H1 (cell line): ENCODE measurements around the gene PHF3. TPM values are rescaled to one million over a fixed set of nuclear protein-coding genes. Genes with fewer than 3 reads are reported as not detected.

Experiments used
- CTCF ChIA-PET: fragments of 300-600 bp; sonication (Branson Sonifier 250); formaldehyde crosslinking; loops from one replicate; lab custom pipeline; 2021; ENCODE audit not compliant: partially characterized antibody; lab: Charles Lee
- POLR2A ChIA-PET: fragments of 300-600 bp; sonication (Branson Sonifier 250); formaldehyde crosslinking; loops from one replicate; lab custom pipeline; 2021; ENCODE audit warnings: inconsistent platforms; ENCODE audit not compliant: partially characterized antibody; lab: Charles Lee
- DNase-seq, 2 experiments: peaks; one replicate each; pipeline versions ENCODE4 v3.0.0 to v3.0.0-alpha.2; 2010 to 2022; ENCODE audit warnings: low spot score in 2 of 2, low read depth in 1 of 2, mixed read lengths in 1 of 2
- FAIRE-seq: peaks from 2 replicates; lab custom pipeline; 2011; peaks lifted over from hg19 to GRCh38; lab: Jason Lieb, UNC
- H2AFZ ChIP-seq: 2 replicates; pipeline ENCODE4 v1.8.1; 2012; ENCODE audit warnings: low read length, inconsistent platforms
- H2AK5ac ChIP-seq: 2 replicates; pipeline ENCODE4 v1.6.1; 2013; ENCODE audit warnings: low read depth, low read length
- H2BK120ac ChIP-seq: replicated peaks from 2 replicates; pipeline ENCODE3; 2013; ENCODE audit warnings: low read depth, low read length, inconsistent platforms
- H2BK12ac ChIP-seq: 2 replicates; pipeline ENCODE4 v1.6.1; 2013; ENCODE audit warnings: low read depth, low read length
- H2BK15ac ChIP-seq: 2 replicates; pipeline ENCODE4 v1.6.1; 2013; ENCODE audit warnings: low read length
- H2BK20ac ChIP-seq: 2 replicates; pipeline ENCODE4 v1.6.1; 2013; ENCODE audit warnings: low read length
- H2BK5ac ChIP-seq: 2 replicates; pipeline ENCODE4 v1.6.1; 2013; ENCODE audit warnings: low read depth, low read length
- H3K14ac ChIP-seq: 2 replicates; pipeline ENCODE4 v1.6.1; 2013; ENCODE audit warnings: inconsistent platforms; ENCODE audit not compliant: insufficient read length
- H3K18ac ChIP-seq: 2 replicates; pipeline ENCODE4 v1.6.1; 2013; ENCODE audit warnings: low read length; ENCODE audit errors: extremely low read depth
- H3K23ac ChIP-seq: 2 replicates; pipeline ENCODE4 v1.6.1; 2013; ENCODE audit warnings: inconsistent platforms; ENCODE audit not compliant: insufficient read length
- H3K23me2 ChIP-seq: 2 replicates; pipeline ENCODE4 v1.6.1; 2013; ENCODE audit warnings: low read depth, low read length
- H3K27ac ChIP-seq: 2 replicates; pipeline ENCODE4 v1.6.1; 2011; ENCODE audit warnings: low read depth, low read length, inconsistent platforms
- H3K27me3 ChIP-seq, 4 experiments: replicated peaks in 1 of 4; 1 replicate in 1 of 4; 2 replicates in 3 of 4; pipeline versions ENCODE4 v1.6.1 to v1.8.1; 2011 to 2013; ENCODE audit warnings: low read length in 3 of 4, mild to moderate bottlenecking in 3 of 4, inconsistent platforms in 2 of 4, mixed read lengths in 2 of 4, moderate library complexity in 1 of 4; ENCODE audit not compliant: control insufficient read depth in 3 of 4, insufficient read depth in 3 of 4; ENCODE audit errors: extremely low read depth in 1 of 4
- H3K36me3 ChIP-seq, 4 experiments: 2 replicates each; pipeline versions ENCODE4 v1.6.1 to v1.8.1; 2011 to 2013; ENCODE audit warnings: mild to moderate bottlenecking in 4 of 4, low read length in 3 of 4, moderate library complexity in 2 of 4, control low read depth in 1 of 4, inconsistent platforms in 1 of 4; ENCODE audit not compliant: insufficient read depth in 4 of 4, control insufficient read depth in 2 of 4
- H3K4ac ChIP-seq: replicated peaks from 2 replicates; pipeline ENCODE3; 2013; ENCODE audit warnings: low read length, low read depth, mixed read lengths, inconsistent platforms; ENCODE audit not compliant: insufficient read length
- H3K4me1 ChIP-seq, 4 experiments: replicated peaks in 1 of 4; 1 replicate in 1 of 4; 2 replicates in 3 of 4; pipeline versions ENCODE4 v1.6.1 to v1.8.1; 2011 to 2013; ENCODE audit warnings: low read length in 3 of 4, inconsistent platforms in 2 of 4, mixed read lengths in 1 of 4; ENCODE audit not compliant: insufficient read depth in 4 of 4, control insufficient read depth in 3 of 4
- H3K4me2 ChIP-seq, 2 experiments: 2 replicates each; pipeline versions ENCODE4 v1.6.1 to v1.8.1; 2011 to 2013; ENCODE audit warnings: low read depth in 2 of 2, low read length in 2 of 2, control low read depth in 1 of 2, inconsistent platforms in 1 of 2, mild to moderate bottlenecking in 1 of 2; ENCODE audit not compliant: insufficient read depth in 1 of 2
- H3K4me3 ChIP-seq, 4 experiments: fragments of 200-600, 300-600 bp in 1 of 4; sonication (generic), shearing (Covaris generic), sonication (Bioruptor Twin) in 1 of 4; 2 replicates each; pipeline versions ENCODE4 v1.5.1 to v1.8.1; 2011 to 2016; ENCODE audit warnings: low read length in 4 of 4, low read depth in 3 of 4, control low read depth in 2 of 4, inconsistent platforms in 2 of 4, mild to moderate bottlenecking in 2 of 4, mixed read lengths in 1 of 4, moderate library complexity in 1 of 4; ENCODE audit not compliant: insufficient read depth in 2 of 4; ENCODE audit errors: extremely low read depth in 1 of 4
- H3K56ac ChIP-seq: replicated peaks from 2 replicates; pipeline ENCODE3; 2013; ENCODE audit warnings: low read depth, mild to moderate bottlenecking, mixed read lengths, low read length, inconsistent platforms; ENCODE audit not compliant: insufficient read length
- H3K79me1 ChIP-seq: 2 replicates; pipeline ENCODE4 v1.6.1; 2013; ENCODE audit warnings: low read depth, low read length, control low read depth
- H3K79me2 ChIP-seq, 2 experiments: 2 replicates each; pipeline versions ENCODE4 v1.6.1 to v1.8.1; 2012 to 2013; ENCODE audit warnings: low read length in 2 of 2, mild to moderate bottlenecking in 2 of 2, inconsistent platforms in 1 of 2; ENCODE audit not compliant: insufficient read depth in 2 of 2, control insufficient read depth in 1 of 2
- H3K9ac ChIP-seq, 4 experiments: replicated peaks in 1 of 4; 1 replicate in 1 of 4; 2 replicates in 3 of 4; pipeline versions ENCODE4 v1.6.1 to v1.8.1; 2011 to 2013; ENCODE audit warnings: low read depth in 3 of 4, low read length in 3 of 4, control low read depth in 2 of 4, mild to moderate bottlenecking in 2 of 4, moderate library complexity in 2 of 4, inconsistent platforms in 1 of 4; ENCODE audit errors: extremely low read depth in 1 of 4
- H3K9me3 ChIP-seq, 2 experiments: 2 replicates each; pipeline versions ENCODE4 v1.6.1 to v1.8.1; 2012 to 2013; ENCODE audit warnings: mild to moderate bottlenecking in 2 of 2, moderate library complexity in 2 of 2, control low read depth in 1 of 2, inconsistent platforms in 1 of 2, low read depth in 1 of 2, low read length in 1 of 2, mixed read lengths in 1 of 2; ENCODE audit not compliant: insufficient read depth in 2 of 2
- H4K20me1 ChIP-seq, 2 experiments: replicated peaks in 1 of 2; 2 replicates each; pipeline versions ENCODE3 to v1.8.1; 2011 to 2013; ENCODE audit warnings: inconsistent platforms in 2 of 2, low read length in 2 of 2, mild to moderate bottlenecking in 1 of 2; ENCODE audit not compliant: insufficient read depth in 2 of 2, control insufficient read depth in 1 of 2
- H4K5ac ChIP-seq: 2 replicates; pipeline ENCODE4 v1.6.1; 2013; ENCODE audit warnings: low read length, low read depth, mixed read lengths, inconsistent platforms; ENCODE audit not compliant: insufficient read length
- H4K8ac ChIP-seq: 2 replicates; pipeline ENCODE4 v1.8.0; 2013; ENCODE audit warnings: mild to moderate bottlenecking, moderate library complexity, low read length, inconsistent platforms; ENCODE audit not compliant: insufficient read depth; ENCODE audit errors: extremely low read depth
- H4K91ac ChIP-seq: replicated peaks from 2 replicates; pipeline ENCODE3; 2013; ENCODE audit warnings: low read length, mixed read lengths, inconsistent platforms; ENCODE audit not compliant: insufficient read length
- WGBS, 2 experiments: shearing (Covaris generic) in 1 of 2; methylation state at CpG; one replicate each; pipeline versions ENCODE4 v1.1.6 to v1.1.7; 2013 to 2015; ENCODE audit warnings: low lambda C conversion rate in 2 of 2, mixed read lengths in 2 of 2, inconsistent platforms in 1 of 2, low coverage in 1 of 2, missing lambda C conversion rate in 1 of 2; ENCODE audit not compliant: insufficient replicate concordance in 2 of 2, insufficient coverage in 1 of 2, insufficient read length in 1 of 2; ENCODE audit errors: extremely low coverage in 1 of 2, missing lambda C conversion rate in 1 of 2; 5-methylcytosine and 5-hydroxymethylcytosine counted together
- long read RNA-seq, 2 experiments: library from RNA in 1 of 2; library from capped mRNA in 1 of 2; stranded (forward); transcript quantifications; one replicate each; pipeline ENCODE4 v2.0.0, GENCODE V29; 2021; ENCODE audit warnings: inconsistent platforms in 1 of 2
- polyA minus RNA-seq, 3 experiments: library from RNA; depleted of rRNA, polyadenylated mRNA; stranded (reverse); fragments of >200 nt; gene quantifications; 1 replicate in 2 of 3; 2 replicates in 1 of 3; pipeline ENCODE4 v1.2.3, GENCODE V29; 2011
- polyA plus RNA-seq, 7 experiments: library from polyadenylated mRNA; depleted of rRNA in 3 of 7; stranded (reverse) in 5 of 7; unstranded in 2 of 7; fragments of >200 nt in 5 of 7; fragments of 200-250 nt in 2 of 7; gene quantifications; 1 replicate in 5 of 7; 2 replicates in 1 of 7; 4 replicates in 1 of 7; pipeline versions ENCODE4 v1.2.1 to v1.2.3, GENCODE V29; 2011 to 2013; ENCODE audit warnings: missing spikeins in 2 of 7, mixed read lengths in 2 of 7
- total RNA-seq: library from RNA; stranded (reverse); fragmentation: NEBNext Ultra II Directional; extraction: Animal tissue kit (Norgen Biotek cat#: 25700); gene quantifications from 2 replicates; pipeline ENCODE4 v1.2.1, GENCODE V29; 2021

The PHF3 gene, protein sequence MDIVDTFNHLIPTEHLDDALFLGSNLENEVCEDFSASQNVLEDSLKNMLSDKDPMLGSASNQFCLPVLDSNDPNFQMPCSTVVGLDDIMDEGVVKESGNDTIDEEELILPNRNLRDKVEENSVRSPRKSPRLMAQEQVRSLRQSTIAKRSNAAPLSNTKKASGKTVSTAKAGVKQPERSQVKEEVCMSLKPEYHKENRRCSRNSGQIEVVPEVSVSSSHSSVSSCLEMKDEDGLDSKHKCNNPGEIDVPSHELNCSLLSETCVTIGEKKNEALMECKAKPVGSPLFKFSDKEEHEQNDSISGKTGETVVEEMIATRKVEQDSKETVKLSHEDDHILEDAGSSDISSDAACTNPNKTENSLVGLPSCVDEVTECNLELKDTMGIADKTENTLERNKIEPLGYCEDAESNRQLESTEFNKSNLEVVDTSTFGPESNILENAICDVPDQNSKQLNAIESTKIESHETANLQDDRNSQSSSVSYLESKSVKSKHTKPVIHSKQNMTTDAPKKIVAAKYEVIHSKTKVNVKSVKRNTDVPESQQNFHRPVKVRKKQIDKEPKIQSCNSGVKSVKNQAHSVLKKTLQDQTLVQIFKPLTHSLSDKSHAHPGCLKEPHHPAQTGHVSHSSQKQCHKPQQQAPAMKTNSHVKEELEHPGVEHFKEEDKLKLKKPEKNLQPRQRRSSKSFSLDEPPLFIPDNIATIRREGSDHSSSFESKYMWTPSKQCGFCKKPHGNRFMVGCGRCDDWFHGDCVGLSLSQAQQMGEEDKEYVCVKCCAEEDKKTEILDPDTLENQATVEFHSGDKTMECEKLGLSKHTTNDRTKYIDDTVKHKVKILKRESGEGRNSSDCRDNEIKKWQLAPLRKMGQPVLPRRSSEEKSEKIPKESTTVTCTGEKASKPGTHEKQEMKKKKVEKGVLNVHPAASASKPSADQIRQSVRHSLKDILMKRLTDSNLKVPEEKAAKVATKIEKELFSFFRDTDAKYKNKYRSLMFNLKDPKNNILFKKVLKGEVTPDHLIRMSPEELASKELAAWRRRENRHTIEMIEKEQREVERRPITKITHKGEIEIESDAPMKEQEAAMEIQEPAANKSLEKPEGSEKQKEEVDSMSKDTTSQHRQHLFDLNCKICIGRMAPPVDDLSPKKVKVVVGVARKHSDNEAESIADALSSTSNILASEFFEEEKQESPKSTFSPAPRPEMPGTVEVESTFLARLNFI (N-terminal part only)
- 69.3 and 70.9 TPM in 2 replicates for total RNA-seq
- 6.5 and 10.1 TPM in 2 replicates for polyA plus RNA-seq (2011; rRNA removed)
- polyA plus RNA-seq (2011; cell fraction: cytosol; rRNA removed), result 14.1 TPM
- 19.3 TPM for polyA plus RNA-seq (2011; cell fraction: nucleus; rRNA removed)
- 18.2 to 36.0 TPM (median 23.5 TPM) in 4 replicates for polyA plus RNA-seq (2012, experiment 1 of 2)
- 0.94 TPM for polyA plus RNA-seq (2012, experiment 2 of 2)
- 35.3 TPM for polyA plus RNA-seq (2013, experiment 1 of 2)
- 34.5 TPM for polyA plus RNA-seq (2013, experiment 2 of 2)
- polyA minus RNA-seq (2011; rRNA and poly(A)+ RNA removed), result 35.0 and 43.7 TPM in 2 replicates
- 38.8 TPM for polyA minus RNA-seq (2011; cell fraction: cytosol; rRNA and poly(A)+ RNA removed)
- polyA minus RNA-seq (2011; cell fraction: nucleus; rRNA and poly(A)+ RNA removed), result 162 TPM
- long read RNA-seq, experiment 1, partial matches to known transcripts, result 2 of 37 reads
- long read RNA-seq, experiment 1, other reads (novel, unspliced or antisense), result 35 of 37 reads
- long read RNA-seq, experiment 2, partial matches to known transcripts, result 12 of 20 reads
- long read RNA-seq, experiment 2, other reads (novel, unspliced or antisense), result 8 of 20 reads

GRCh38 chr6:63635588-63636517, at the start of gene PHF3:
TSS of gene PHF3 (plus strand) at chr6:63635802. CDS start at chr6:63646552, 10,750 bp downstream.
- POLR2A ChIA-PET, result interaction anchor here (0.6 to 4.3 kb wide), 18 partner anchors 11 to 124 kb away, joined by 3 to 27 read pairs (median 4); no protein-coding TSS in a partner anchor
- Histone ChIP-seq H3K9me3 (no peaks in the 10 kb centered on the region), H2AK5ac (no peak within 1 kb of the TSS), H2AFZ (peak within 1 kb of the TSS; percentile 97), H3K14ac (no peak within 1 kb of the TSS), H2BK15ac (no peak within 1 kb of the TSS), H2BK20ac (no peak within 1 kb of the TSS), H3K4me3 (peak within 1 kb of the TSS; percentile 85 to 95 (median 92)), H2BK120ac (no peak within 1 kb of the TSS), H3K9ac (peak within 1 kb of the TSS; percentile 93 to 98 (median 95)), H3K27ac (peak within 1 kb of the TSS; percentile 96), H3K18ac (peak within 1 kb of the TSS; percentile 81), H3K27me3 (peaks cover 0 to 12% (median 4%) of the 10 kb centered on the region in 4 experiments; a peak in 4 of 7 replicates), H4K5ac (peak within 1 kb of the TSS; percentile 98), H3K36me3 (no peaks in the 10 kb centered on the region), H3K4me2 (peak within 1 kb of the TSS; percentile 80 to 89), H2BK5ac (peak within 1 kb of the TSS; percentile 93), H3K79me2 (peaks cover 27 to 47% of the 10 kb centered on the region in 2 experiments), H4K20me1 (peaks cover 7 to 12% of the 10 kb centered on the region in 2 experiments), H2BK12ac (peak within 1 kb of the TSS; percentile 40; the same call in 1 of the 2 replicates), H3K4me1 (peaks cover 2 to 5% (median 4%) of the 10 kb centered on the region in 4 experiments; a peak in 4 of 7 replicates), H3K79me1 (no peaks in the 10 kb centered on the region), H3K56ac (peak within 1 kb of the TSS; percentile 95), H3K23me2 (peaks cover 3% of the 10 kb centered on the region; the same call in 1 of the 2 replicates), H4K8ac (peak within 1 kb of the TSS; percentile 99), H3K23ac (no peak within 1 kb of the TSS), H3K4ac (peak within 1 kb of the TSS; percentile 35), H4K91ac (peak within 1 kb of the TSS; percentile 92)
- CTCF ChIA-PET, result interaction anchor here (0.9 to 2.3 kb wide), 6 partner anchors 22 to 283 kb away, joined by 3 to 14 read pairs (median 4); no protein-coding TSS in a partner anchor
- FAIRE-seq (no peak), DNase-seq (peak; percentile 60 to 87)
- 1% methylated on average over 91 of the region's 126 CpGs; no CpG with 5 or more reads in 1 of the 2 experiments for WGBS, 2 experiments
